Calu3 (cell line): ENCODE results near the gene NUP93. TPM values are rescaled to one million over a fixed set of nuclear protein-coding genes. Genes with fewer than 3 reads are reported as not detected.

ENCODE experiments used
- BruUV-seq: library from RNA; stranded (reverse); fragments of 400-500 nt; replicated peaks from 2 replicates; lab custom pipeline; 2021; lab: Mats Ljungman, UMichigan
- CTCF ChIA-PET: fragments of 300-600 bp; sonication (Branson Sonifier 250); formaldehyde crosslinking; loops from one replicate; lab custom pipeline; 2022; ENCODE audit warnings: antibody characterized with exemption; lab: Charles Lee
- DNase-seq: peaks from one replicate; pipeline ENCODE4 v3.0.0; 2022
- H3K27ac Mint-ChIP-seq: one replicate; pipeline ENCODE4 v1.8.0; 2022; ENCODE audit warnings: mixed read lengths; ENCODE audit not compliant: unreplicated experiment
- H3K27me3 Mint-ChIP-seq: one replicate; pipeline ENCODE4 v1.8.0; 2022; ENCODE audit warnings: mixed read lengths; ENCODE audit not compliant: unreplicated experiment
- H3K36me3 Mint-ChIP-seq: one replicate; pipeline ENCODE4 v1.8.0; 2022; ENCODE audit warnings: mild to moderate bottlenecking, moderate library complexity, mixed read lengths; ENCODE audit not compliant: insufficient read depth, unreplicated experiment
- H3K4me1 Mint-ChIP-seq: one replicate; pipeline ENCODE4 v1.8.0; 2022; ENCODE audit warnings: mild to moderate bottlenecking, low read depth, mixed read lengths; ENCODE audit not compliant: unreplicated experiment
- H3K4me3 Mint-ChIP-seq: one replicate; pipeline ENCODE4 v1.8.0; 2022; ENCODE audit warnings: mild to moderate bottlenecking, low read depth, moderate library complexity, mixed read lengths; ENCODE audit not compliant: unreplicated experiment
- H3K9me3 Mint-ChIP-seq: one replicate; pipeline ENCODE4 v1.8.0; 2022; ENCODE audit warnings: low read depth, mixed read lengths; ENCODE audit not compliant: unreplicated experiment
- CTCF ChIP-seq: fragments of 200-600 bp; IDR thresholded peaks from one replicate; pipeline ENCODE4 v1.8.0; 2022; ENCODE audit warnings: antibody characterized with exemption; ENCODE audit not compliant: unreplicated experiment
- intact Hi-C: fragments of 100-400 bp; cut with micrococcal nuclease; formaldehyde crosslinking; loops from one replicate; pipeline ENCODE4 v1.10.0; 2022; ENCODE audit not compliant: unreplicated experiment
- total RNA-seq: library from RNA; stranded (reverse); gene quantifications from 2 replicates; pipeline ENCODE4 v1.2.3, GENCODE V29; 2022

NUP93 gene
- total RNA-seq, 1 experiment from 2014 or later: 120 TPM

GRCh38 chr16:56835320-56835719 lies 105.4 kb downstream of the NUP93 start:
- Mint-ChIP-seq H3K36me3 (peaks cover 21% of the 10 kb centered on the region), H3K9me3 (no peaks in the 10 kb centered on the region), H3K27me3 (no peaks in the 10 kb centered on the region), H3K4me3 (no peak overlapping the region), H3K4me1 (no peaks in the 10 kb centered on the region), H3K27ac (no peak overlapping the region)
- CTCF ChIA-PET: no interaction called here
- DNase-seq: no peak
- no TSS peak for BruUV-seq
- intact Hi-C loops: no loop called here
- no peak for TF ChIP-seq CTCF

- no peak overlapping the region for H3K4me3 Mint-ChIP-seq
- H3K9me3 Mint-ChIP-seq: no peaks in the 10 kb centered on the region
- H3K36me3 Mint-ChIP-seq: peaks cover 21% of the 10 kb centered on the region
- BruUV-seq: no TSS peak
- no peaks in the 10 kb centered on the region for H3K4me1 Mint-ChIP-seq
- CTCF ChIA-PET: interaction anchor here (1.0 kb wide), 1 partner anchor 11 kb away, joined by 3 read pairs; no protein-coding TSS in a partner anchor
- no peak for TF ChIP-seq CTCF
- H3K27ac Mint-ChIP-seq: no peak overlapping the region
- no peaks in the 10 kb centered on the region for H3K27me3 Mint-ChIP-seq
- intact Hi-C loops: no loop called here
- DNase-seq: no peak
Observed at GRCh38 chr16:56836410-56837230, 106.7 kb downstream of the NUP93 start.

DNA sequence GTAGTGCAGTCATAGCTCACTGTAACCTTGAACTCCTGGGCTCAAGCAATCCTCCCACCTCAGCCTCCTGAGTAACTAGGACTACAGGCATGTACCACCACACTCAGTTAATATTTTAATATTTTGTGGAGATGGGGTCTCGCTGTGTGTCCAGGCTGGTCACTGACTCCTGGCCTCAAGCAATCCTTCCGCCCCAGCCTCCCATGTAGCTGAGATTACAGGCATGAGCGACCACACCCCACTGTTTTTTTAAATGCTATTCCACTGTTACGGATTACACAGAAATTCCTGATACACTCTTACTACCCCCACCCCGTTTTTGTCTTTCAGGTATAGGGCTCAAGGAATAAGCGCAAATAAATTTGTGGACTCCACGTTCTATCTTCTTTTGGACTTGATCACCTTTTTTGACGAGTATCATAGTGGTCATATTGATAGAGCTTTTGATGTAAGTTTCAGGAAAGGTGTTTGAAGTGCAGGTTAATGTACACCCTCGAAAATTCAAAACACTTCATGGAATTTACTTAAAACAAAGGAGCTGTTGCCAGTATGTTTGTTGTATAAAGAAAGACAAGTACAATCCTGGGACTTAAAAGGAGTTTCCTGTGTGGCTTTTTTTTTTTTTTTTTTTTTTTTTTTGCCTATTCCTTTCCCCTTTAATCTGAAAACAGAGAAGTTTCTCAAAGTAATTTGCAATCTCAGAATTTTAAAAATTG lies 108.9 kb downstream of the NUP93 start:
- TF ChIP-seq CTCF: no peak
- peaks cover 26% of the 10 kb centered on the region for H3K36me3 Mint-ChIP-seq
- H3K4me1 Mint-ChIP-seq: no peaks in the 10 kb centered on the region
- H3K9me3 Mint-ChIP-seq: no peaks in the 10 kb centered on the region
- no peak for DNase-seq
- intact Hi-C loops: no loop called here
- CTCF ChIA-PET: interaction anchor here (0.5 to 0.6 kb wide), 2 partner anchors 238 to 325 kb away, joined by 5 read pairs; no protein-coding TSS in a partner anchor
- no peaks in the 10 kb centered on the region for H3K27me3 Mint-ChIP-seq
- H3K4me3 Mint-ChIP-seq: no peak overlapping the region
- no peak overlapping the region for H3K27ac Mint-ChIP-seq
- BruUV-seq: no TSS peak

- no peak for TF ChIP-seq CTCF
- Mint-ChIP-seq H3K27me3 (no peaks in the 10 kb centered on the region), H3K9me3 (no peaks in the 10 kb centered on the region), H3K36me3 (peaks cover 26% of the 10 kb centered on the region), H3K4me1 (no peaks in the 10 kb centered on the region), H3K4me3 (no peak overlapping the region), H3K27ac (no peak overlapping the region)
- BruUV-seq: no TSS peak
- intact Hi-C loops: no loop called here
- CTCF ChIA-PET: no interaction called here
- no peak for DNase-seq
Observed at GRCh38 chr16:56841233-56841632, 111.3 kb downstream of the NUP93 start.
